ENCODE data around the gene MXD3. TPM values are rescaled to one million over a fixed set of nuclear protein-coding genes. Genes with fewer than 3 reads are reported as not detected.
"Not testable (repeated sequence)": the region's sequence is repeated elsewhere in the genome, so short reads cannot be mapped to it uniquely, and the experiment has no call there.

The MXD3 gene, protein sequence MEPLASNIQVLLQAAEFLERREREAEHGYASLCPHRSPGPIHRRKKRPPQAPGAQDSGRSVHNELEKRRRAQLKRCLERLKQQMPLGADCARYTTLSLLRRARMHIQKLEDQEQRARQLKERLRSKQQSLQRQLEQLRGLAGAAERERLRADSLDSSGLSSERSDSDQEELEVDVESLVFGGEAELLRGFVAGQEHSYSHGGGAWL
- total RNA-seq: 1.7 TPM
- long read RNA-seq, partial matches to known transcripts: 0 of 1 reads
- long read RNA-seq, other reads (novel, unspliced or antisense): 0 of 1 reads

GRCh38 chr5:177311723-177312648, at the start of gene MXD3:
Gene MXD3, minus strand, starts transcription at chr5:177311898. Its CDS starts 68 bp downstream, at chr5:177311830.
- DNase-seq (peak; percentile 98), ATAC-seq (peak; percentile 88)
- intact Hi-C loops (cut with micrococcal nuclease): no loop called here

- DNase-seq; ATAC-seq; intact Hi-C loops (cut with micrococcal nuclease): not testable (repeated sequence)
Measured at GRCh38 chr5:177360740-177361139, 49.0 kb upstream of the MXD3 start.

GRCh38 chr5:177359860-177360259, 48.2 kb upstream of the MXD3 start:
- ATAC-seq (no peak), DNase-seq (no peak)
- intact Hi-C loops (cut with micrococcal nuclease): no loop called here

DNA sequence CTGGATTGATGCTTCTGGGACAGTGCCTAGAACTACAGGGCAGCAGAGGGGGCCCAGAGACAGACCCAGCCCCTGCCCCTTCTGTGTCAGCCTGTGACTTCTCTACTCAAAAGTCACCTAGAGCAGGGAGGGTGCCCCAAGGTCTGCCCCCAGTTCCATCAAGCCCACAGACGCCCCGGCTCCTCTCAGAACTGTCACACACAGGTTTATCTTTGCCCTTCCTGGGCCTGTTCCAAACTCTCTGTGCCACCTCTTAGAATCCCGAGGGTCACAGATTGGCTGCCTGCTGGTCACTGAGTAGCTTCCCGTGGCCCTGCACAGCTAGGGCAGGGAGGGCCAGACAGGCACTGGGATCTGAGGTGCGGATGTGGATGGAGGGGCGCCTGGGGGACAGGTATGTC, 47.8 kb upstream of the MXD3 start:
- intact Hi-C loops (cut with micrococcal nuclease): no loop called here
- DNase-seq (no peak), ATAC-seq (peak; percentile 14)

GRCh38 chr5:177358370-177358819, 46.7 kb upstream of the MXD3 start:
- intact Hi-C loops (cut with micrococcal nuclease): no loop called here
- ATAC-seq (peak; percentile 60), DNase-seq (peak; percentile 52)

DNA sequence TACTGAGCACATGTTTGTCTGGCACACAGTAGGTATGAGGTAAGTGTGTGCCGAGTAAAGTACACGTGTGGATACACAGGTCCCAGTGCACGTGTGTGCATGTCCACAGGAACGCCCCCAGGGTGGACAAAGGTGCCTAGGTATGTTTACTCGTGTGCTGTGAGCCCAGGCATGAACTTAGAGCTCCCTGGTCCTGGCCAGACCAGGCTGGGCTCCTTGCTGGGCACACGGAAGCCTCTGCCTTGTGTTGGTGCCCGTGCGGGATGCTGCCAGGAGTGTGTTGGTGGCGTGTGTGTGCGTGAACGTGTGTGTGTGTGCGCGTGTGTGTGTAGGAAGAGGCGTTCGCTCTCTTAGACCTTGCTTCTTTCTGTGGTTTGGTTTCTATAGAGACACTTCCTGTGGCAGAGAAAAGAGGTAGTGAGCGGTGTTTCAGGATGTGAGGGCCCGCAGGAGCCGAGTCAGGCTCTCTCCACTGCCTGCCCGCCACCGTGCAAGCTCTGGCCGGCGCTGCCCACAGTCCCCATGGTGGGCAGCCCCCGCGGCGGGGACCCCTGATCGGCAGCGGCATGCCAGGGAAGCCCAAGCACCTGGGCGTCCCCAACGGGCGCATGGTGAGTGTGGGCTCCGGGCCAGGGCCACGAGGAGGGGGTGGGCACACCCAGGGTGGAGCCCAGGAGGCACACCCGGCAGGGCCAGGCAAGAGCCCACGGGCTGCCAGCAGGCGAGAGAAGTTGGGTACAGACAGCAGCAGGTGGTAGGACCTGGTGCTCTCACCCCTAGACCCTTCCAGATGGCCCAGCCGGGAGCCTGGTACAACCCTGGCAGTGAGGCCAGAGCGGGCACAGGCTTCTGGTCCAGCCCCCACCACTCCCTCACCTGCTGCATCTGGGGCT, 46.0 kb upstream of the MXD3 start, which contains the start of gene RGS14:
Gene RGS14, plus strand, starts transcription at position 466 of the 893 bp plus-strand sequence. Its CDS starts 101 bp downstream, at position 567.
- DNase-seq (peak; percentile 49), ATAC-seq (peak; percentile 52)
- intact Hi-C loops (cut with micrococcal nuclease): no loop called here

DNA sequence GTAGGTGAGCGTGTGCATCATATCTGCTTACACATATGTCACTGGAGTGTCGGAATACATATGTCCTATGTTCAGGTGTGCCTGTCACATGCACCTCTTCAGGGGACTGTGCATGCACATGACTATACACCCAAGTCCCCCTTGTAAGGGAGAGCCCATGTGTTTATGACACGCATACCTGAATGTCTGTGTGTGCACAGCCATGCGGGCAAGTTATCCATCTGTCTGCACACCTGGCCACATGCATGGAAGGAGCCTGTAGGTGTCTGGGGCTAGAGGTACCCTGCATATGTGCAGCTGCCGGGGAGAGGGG, 45.4 kb upstream of the MXD3 start:
- no peak for DNase-seq
- intact Hi-C loops (cut with micrococcal nuclease): no loop called here

DNA sequence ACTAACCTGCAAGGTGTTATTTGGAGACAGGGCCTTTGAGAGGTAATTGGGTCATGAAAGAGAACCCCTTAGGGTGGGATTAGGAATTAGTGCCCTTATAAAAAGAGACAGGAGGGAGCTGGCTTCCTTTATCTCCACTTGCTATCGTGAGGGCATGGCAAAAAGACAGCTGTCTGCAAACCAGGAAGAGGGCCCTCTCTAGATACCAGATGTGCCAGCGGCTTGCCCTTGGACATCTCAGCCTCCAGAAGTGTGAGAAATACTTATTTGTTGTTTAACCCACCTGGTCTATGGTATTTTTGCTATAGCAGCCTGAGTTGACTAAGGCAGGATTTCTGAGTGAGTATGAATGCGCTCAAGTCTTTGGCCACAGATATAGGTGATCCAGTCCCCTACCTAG, 45.0 kb upstream of the MXD3 start:
- no peak for DNase-seq
- intact Hi-C loops (cut with micrococcal nuclease): no loop called here
- no peak for ATAC-seq

More for the DNA sequence above, 45.4 kb upstream of the MXD3 start:
- ATAC-seq: no peak

DNA sequence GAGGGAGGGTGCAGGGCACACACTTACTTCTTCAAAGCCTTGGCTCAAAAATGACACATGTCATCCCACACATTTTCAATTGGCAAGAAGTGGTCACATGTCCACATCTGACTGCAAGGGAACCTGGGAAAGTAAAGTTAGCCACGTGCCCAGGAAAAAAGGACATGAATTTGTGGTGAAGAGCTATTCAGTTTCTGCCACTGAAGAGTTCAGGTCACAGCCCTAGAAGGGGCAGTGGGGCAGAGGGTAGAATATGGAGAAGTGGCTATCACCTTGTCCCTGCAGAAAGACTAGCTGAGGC, 44.1 kb upstream of the MXD3 start:
- intact Hi-C loops (cut with micrococcal nuclease): no loop called here
- no peak for ATAC-seq
- DNase-seq: no peak

GRCh38 chr5:177355162-177355867, 43.6 kb upstream of the MXD3 start:
- DNase-seq (no peak), ATAC-seq (no peak)
- intact Hi-C loops (cut with micrococcal nuclease): no loop called here

DNA sequence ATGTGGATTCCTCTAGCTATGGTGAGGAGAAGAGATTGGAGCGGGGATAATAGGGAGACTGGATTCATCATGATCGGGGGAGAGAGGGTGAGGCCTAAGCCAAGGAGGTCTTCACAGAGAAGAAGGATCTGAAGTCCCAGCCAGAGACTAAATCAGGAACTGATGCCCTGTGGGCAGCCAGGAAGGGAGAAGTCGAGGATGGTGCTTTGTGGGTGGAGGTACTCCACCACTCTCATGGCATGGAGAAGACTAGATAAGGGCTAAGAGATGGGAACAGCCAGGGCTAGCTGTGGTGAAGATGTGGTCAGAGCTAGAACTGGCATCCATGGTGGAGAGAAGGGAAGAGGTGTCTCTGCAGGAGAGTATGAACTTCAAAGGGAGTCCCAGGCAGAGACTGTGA, 43.0 kb upstream of the MXD3 start:
- ATAC-seq (no peak), DNase-seq (no peak)
- intact Hi-C loops (cut with micrococcal nuclease): no loop called here

DNA sequence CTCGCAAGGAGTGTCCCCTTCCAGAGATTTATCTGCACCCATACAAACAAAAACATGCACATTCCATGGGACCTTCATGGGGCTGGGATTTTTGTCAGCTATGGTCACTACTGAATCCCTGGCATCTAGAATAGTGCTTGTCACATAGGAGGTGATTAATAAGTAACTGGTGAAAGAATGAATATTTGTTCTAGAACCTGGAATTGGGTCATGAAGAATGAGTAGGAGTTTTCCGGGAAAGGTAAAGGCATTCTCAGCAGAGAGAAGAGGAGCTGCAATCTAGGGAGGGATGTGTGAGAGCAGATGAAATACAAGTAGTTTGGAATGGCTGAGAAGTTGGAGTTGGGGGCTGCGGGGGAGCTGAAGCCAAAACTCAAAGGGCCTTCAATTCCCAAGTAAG, 42.6 kb upstream of the MXD3 start:
- intact Hi-C loops (cut with micrococcal nuclease): no loop called here
- ATAC-seq: no peak
- DNase-seq: no peak

- DNase-seq (no peak), ATAC-seq (no peak)
- intact Hi-C loops (cut with micrococcal nuclease): no loop called here
Measured at GRCh38 chr5:177353093-177353492, 41.4 kb upstream of the MXD3 start.

- ATAC-seq (peak; percentile 99), DNase-seq (peak; percentile 93)
- intact Hi-C loops (cut with micrococcal nuclease): no loop called here
Measured at GRCh38 chr5:177351392-177352329, 40.0 kb upstream of the MXD3 start, which contains the start of gene LMAN2. Gene LMAN2, minus strand, starts transcription at chr5:177351668. Its CDS starts 21 bp downstream, at chr5:177351647.

GRCh38 chr5:177350776-177351391, 39.2 kb upstream of the MXD3 start:
- no peak for ATAC-seq
- DNase-seq: peak; percentile 30
- intact Hi-C loops (cut with micrococcal nuclease): no loop called here

GRCh38 chr5:177349762-177350161, 38.1 kb upstream of the MXD3 start:
- ATAC-seq (no peak), DNase-seq (no peak)
- intact Hi-C loops (cut with micrococcal nuclease): no loop called here

DNA sequence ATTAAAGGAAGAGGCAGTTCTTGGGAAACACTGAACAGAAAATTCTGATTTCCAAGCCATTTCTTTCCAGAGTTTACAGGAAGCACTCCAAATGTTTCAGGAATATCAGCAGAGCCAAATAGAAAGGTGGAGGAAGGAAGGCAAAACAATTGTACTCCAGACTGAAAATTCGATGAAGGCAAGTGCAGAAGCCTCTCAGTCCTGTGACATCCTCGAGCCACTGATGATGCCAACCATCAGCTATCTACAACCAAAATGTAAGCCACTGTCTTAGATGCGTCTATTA, 37.6 kb upstream of the MXD3 start:
- intact Hi-C loops (cut with micrococcal nuclease): no loop called here
- DNase-seq: no peak
- no peak for ATAC-seq

- no peak for DNase-seq
- intact Hi-C loops (cut with micrococcal nuclease): no loop called here
- ATAC-seq: no peak
Measured at GRCh38 chr5:177347699-177348098, 36.0 kb upstream of the MXD3 start.
